ENCODE results near the gene USH1C.

- TF ChIP-seq CTCF (IDR thresholded peaks at IDR 0.05) (no peak), POLR2A (IDR thresholded peaks at IDR 0.05) (no peak), POLR2AphosphoS5 (IDR thresholded peaks at IDR 0.05) (no peak), EP300 (IDR thresholded peaks at IDR 0.05) (no peak)
Measured at GRCh38 chr11:17512101-17512500, 32.1 kb downstream of the USH1C start.
